Cardiac muscle cell (in vitro differentiated cells and primary cell): ENCODE data around the gene GLTPD2. TPM values are rescaled to one million over a fixed set of nuclear protein-coding genes. Genes with fewer than 3 reads are reported as not detected.
A peak's percentile ranks its signal among the peaks of the same experiment; 100 is the strongest.
"Not testable (repeated sequence)": the region's sequence is repeated elsewhere in the genome, so short reads cannot be mapped to it uniquely, and the experiment has no call there.

Source experiments
- DNase-seq, 2 donors: peaks; one replicate each; pipeline versions ENCODE4 v3.0.0 to v3.0.0-alpha.2; 2010 to 2017; ENCODE audit warnings: low read depth in 1 of 2, low spot score in 1 of 2
- H3K27ac ChIP-seq: fragments of 200-600 bp; sonication (generic); 2 replicates; pipeline ENCODE4 v1.5.1; 2016
- H3K27me3 ChIP-seq: fragments of 200-600 bp; sonication (generic); 2 replicates; pipeline ENCODE4 v1.6.0; 2016; ENCODE audit warnings: control low read depth
- H3K36me3 ChIP-seq: fragments of 200-600 bp; sonication (generic); 2 replicates; pipeline ENCODE4 v1.5.1; 2016; ENCODE audit warnings: control low read depth
- H3K4me1 ChIP-seq: fragments of 200-600 bp; sonication (generic); 2 replicates; pipeline ENCODE4 v1.8.1; 2017; ENCODE audit warnings: low read depth, mild to moderate bottlenecking, mixed run types
- H3K4me3 ChIP-seq: fragments of 200-600 bp; sonication (generic); 2 replicates; pipeline ENCODE4 v1.5.1; 2016; ENCODE audit warnings: mild to moderate bottlenecking
- H3K9me3 ChIP-seq: fragments of 200-600 bp; sonication (generic); 2 replicates; pipeline ENCODE4 v1.5.1; 2017; ENCODE audit warnings: low read depth, mild to moderate bottlenecking, control low read depth
- CTCF ChIP-seq: IDR thresholded peaks from 2 replicates; pipeline ENCODE4 v1.5.1; 2012; ENCODE audit warnings: low read depth, mild to moderate bottlenecking, low read length
- polyA plus RNA-seq: library from polyadenylated mRNA; unstranded; fragments of >200 nt; fragmentation: Nextera tagmentation; extraction: Ambion mirVana; gene quantifications from 2 replicates; pipeline ENCODE4 v1.2.1, GENCODE V29; 2016
- total RNA-seq: library from RNA; depleted of rRNA; stranded (reverse); fragments of >200 nt; gene quantifications from 2 replicates; pipeline ENCODE4 v1.2.3, GENCODE V29; 2016

GLTPD2 gene
- total and polyA plus RNA-seq, 2 experiments from 2014 or later = 5.4 TPM; not detected in 1

DNA sequence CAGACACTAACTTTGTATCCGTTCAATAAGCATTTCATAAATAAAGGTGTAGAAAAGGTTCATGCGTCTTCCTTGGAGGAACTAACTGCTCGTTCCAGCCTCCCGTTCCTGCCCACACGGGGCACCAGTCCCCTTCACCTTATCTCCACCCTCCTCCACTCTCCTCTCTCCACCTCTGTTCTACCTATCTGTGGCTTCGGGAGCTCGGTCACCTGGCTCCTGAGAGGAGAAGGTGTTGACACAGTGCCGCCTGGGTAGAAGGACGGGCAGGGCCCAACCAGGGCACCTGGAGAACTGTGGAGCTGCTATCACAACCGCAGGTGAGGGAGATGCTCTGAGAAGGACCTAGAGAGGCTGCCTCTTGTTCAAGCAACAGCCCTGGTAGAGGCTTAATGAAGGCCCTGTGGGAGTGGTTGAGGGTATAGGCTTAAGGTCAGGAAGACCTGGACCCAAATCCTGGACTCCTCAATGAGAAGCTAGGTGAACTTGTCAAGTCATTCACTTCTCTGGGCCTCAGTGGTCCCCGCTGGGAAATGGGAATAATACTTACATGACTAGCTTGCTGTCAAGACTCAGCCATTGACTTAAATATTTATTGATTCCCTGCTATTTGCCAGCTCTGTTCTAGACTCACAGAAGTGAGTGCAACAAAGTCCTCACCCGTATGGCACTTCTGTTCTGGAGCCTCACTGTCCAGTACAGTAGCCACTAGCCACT, 34.8 kb downstream of the GLTPD2 start:
- no peaks in the 10 kb centered on the region for H3K27me3 ChIP-seq
- H3K4me3 ChIP-seq = no peak overlapping the region
- H3K27ac ChIP-seq = no peak overlapping the region
- no peaks in the 10 kb centered on the region for H3K36me3 ChIP-seq
- TF ChIP-seq CTCF = no peak
- DNase-seq = no peak
- no peaks in the 10 kb centered on the region for H3K9me3 ChIP-seq
- H3K4me1 ChIP-seq = no peaks in the 10 kb centered on the region

- Histone ChIP-seq H3K4me3 (no peak overlapping the region), H3K4me1 (no peaks in the 10 kb centered on the region), H3K9me3 (no peaks in the 10 kb centered on the region), H3K27me3 (no peaks in the 10 kb centered on the region), H3K27ac (no peak overlapping the region), H3K36me3 (no peaks in the 10 kb centered on the region)
- DNase-seq = no peak
- no peak for TF ChIP-seq CTCF
These were observed 38.6 kb downstream of the GLTPD2 start for GRCh38 chr17:4827399-4827798.

GRCh38 chr17:4832829-4833177, 44.0 kb downstream of the GLTPD2 start:
- peak overlapping the region; percentile 51 for H3K27ac ChIP-seq
- not testable (repeated sequence) for DNase-seq, H3K36me3 ChIP-seq, H3K4me1 ChIP-seq, H3K27me3 ChIP-seq, H3K9me3 ChIP-seq
- H3K4me3 ChIP-seq = peak overlapping the region; percentile 82

- H3K27ac ChIP-seq = peak within 1 kb of the TSS; percentile 55
- no peak for TF ChIP-seq CTCF
- peak within 1 kb of the TSS; percentile 82 for H3K4me3 ChIP-seq
- H3K4me1 ChIP-seq = peaks cover 15% of the 10 kb centered on the region
- H3K9me3 ChIP-seq = no peaks in the 10 kb centered on the region
- DNase-seq = peak; percentile 96 to 97
- H3K36me3 ChIP-seq = no peaks in the 10 kb centered on the region
- H3K27me3 ChIP-seq = no peaks in the 10 kb centered on the region
These were observed 44.6 kb downstream of the GLTPD2 start, which contains the start of gene MINK1 for GRCh38 chr17:4833178-4833940. Gene MINK1 (plus strand): TSS chr17:4833340. CDS start chr17:4833584, 244 bp downstream.

DNA sequence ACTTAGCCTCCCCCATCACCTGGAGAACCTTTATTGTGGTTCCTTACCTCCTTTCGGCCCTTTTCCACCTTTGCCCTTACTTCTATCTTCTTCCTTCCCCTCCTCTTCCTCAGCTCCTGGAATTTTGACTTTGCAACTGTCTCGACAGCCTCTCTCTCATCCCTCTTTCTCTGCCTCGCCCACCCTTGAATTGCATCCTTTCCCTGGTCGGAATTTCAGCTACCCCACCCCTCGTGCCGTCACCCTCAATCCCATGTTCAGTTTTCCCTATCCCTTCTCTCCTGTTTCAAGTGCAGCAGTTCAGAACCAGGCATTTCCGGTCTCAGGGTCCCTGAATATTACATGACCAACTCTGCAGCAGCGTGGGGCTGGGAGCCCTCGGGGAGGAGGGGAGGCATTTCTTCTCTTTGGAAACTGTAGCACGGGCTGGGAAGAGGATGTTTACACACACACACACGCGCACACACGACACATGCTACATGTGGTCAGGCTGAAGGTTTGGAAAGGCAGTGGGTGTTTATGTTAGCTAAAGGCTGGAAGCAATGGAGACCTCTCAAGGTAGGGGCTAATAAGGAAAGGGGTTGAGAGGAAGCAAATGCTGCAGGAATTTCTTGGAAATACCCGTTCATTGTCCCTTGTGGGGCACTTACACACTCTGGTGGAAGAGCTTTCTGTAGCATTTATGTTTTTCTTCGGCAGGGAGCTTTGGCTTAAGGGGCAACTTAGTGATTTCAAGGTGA, 45.3 kb downstream of the GLTPD2 start:
- Histone ChIP-seq H3K27me3 (no peaks in the 10 kb centered on the region), H3K9me3 (no peaks in the 10 kb centered on the region), H3K4me1 (peaks cover 20% of the 10 kb centered on the region), H3K27ac (peak overlapping the region; percentile 55), H3K36me3 (no peaks in the 10 kb centered on the region), H3K4me3 (peak overlapping the region; percentile 82)
- TF ChIP-seq CTCF = no peak
- peak; percentile 53 to 58 for DNase-seq

DNA sequence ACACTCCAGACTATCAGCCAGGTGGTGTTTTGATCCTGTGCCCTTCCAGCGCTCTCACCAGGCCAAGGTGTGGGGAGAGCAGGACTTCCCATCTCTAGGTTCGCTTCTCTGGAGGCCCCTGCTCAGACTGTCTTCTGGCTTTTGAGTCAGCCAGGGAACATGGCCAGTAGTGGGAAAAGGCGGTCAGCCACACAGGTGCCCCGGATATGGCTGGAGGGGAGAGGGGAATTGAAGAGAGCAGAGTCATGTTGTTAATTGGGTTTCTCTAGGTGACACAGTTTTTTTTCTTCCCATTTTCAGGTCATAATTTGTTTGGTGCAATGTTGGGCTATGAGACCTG, 45.9 kb downstream of the GLTPD2 start:
- Histone ChIP-seq H3K27ac (no peak overlapping the region), H3K4me3 (no peak overlapping the region), H3K27me3 (no peaks in the 10 kb centered on the region), H3K9me3 (no peaks in the 10 kb centered on the region), H3K36me3 (no peaks in the 10 kb centered on the region), H3K4me1 (peaks cover 20% of the 10 kb centered on the region)
- no peak for DNase-seq
- no peak for TF ChIP-seq CTCF
